HG03558 (cell line): Measurements from ENCODE around the gene DDX27.
"Not testable (repeated sequence)": the region's sequence is repeated elsewhere in the genome, so short reads cannot be mapped to it uniquely, and the experiment has no call there.

Source experiments
- ATAC-seq: cut with Tn5 transposase; IDR thresholded peaks from one replicate; pipeline ENCODE4 v1.9.1; 2021; ENCODE audit warnings: moderate number of reproducible peaks; ENCODE audit not compliant: unreplicated experiment; ENCODE audit errors: extremely low read depth

DDX27 gene

DNA sequence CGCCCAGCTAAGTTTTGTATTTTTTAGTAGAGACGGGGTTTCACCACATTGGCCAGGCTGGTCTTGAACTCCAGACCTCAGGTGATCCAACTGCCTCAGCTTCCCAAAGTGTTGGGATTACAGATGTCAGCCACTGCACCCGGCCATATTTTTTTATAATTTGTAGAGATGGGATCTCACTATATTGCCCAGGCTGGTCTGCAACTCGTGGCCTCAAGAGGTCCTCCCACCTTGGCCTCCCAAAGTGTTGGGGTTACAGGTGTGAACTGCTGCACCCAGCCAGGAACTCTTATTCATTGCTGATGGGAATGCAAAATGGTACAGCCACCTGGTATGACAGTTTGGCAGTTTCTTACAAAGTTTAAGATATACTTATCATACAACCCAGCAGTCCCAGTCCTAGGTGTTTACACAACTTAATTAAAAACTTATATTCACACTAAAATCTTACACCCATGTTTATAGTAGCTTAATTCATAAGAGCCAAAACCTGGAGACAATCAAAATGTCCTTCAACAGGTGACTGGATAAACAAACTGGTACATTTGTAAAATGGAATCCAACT lies 19.4 kb upstream of the DDX27 start:
- no peak for ATAC-seq

DNA sequence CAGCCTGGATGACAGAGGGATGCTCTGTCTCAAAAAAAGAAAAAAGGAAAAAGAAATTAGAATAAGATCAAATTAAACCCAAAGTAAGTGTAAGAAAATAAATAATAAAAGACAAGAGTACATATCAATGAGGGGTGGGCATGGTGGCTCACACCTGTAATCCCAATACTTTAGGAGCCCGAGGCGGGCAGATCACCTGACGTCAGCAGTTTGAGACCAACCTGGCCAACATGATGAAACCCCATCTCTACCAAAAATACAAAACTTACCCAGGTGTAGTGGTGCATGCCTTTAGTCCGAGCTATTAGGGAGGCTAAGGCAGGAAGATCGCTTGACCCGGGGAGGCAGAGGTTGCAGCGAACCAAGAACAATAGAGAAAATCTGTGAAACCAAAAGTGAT lies 16.2 kb upstream of the DDX27 start:
- no peak for ATAC-seq

DNA sequence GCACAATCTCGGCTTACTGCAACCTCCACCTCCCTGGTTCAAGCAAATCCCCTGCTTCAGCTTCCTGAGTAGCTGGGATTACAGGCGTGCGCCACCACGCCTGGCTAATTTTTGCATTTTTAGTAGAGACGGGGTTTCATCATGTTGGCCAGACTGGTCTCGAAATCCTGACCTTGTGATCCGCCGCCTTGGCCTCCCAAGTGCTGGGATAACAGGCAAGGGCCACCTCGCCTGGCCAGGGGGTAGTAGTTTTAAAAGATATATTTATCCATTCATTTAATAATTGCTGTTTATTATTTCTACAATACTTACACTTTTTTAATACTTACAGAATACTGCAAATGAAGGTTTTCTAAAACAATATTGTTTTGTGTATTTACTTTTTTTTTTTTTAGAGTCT lies 15.5 kb upstream of the DDX27 start:
- ATAC-seq: no peak

DNA sequence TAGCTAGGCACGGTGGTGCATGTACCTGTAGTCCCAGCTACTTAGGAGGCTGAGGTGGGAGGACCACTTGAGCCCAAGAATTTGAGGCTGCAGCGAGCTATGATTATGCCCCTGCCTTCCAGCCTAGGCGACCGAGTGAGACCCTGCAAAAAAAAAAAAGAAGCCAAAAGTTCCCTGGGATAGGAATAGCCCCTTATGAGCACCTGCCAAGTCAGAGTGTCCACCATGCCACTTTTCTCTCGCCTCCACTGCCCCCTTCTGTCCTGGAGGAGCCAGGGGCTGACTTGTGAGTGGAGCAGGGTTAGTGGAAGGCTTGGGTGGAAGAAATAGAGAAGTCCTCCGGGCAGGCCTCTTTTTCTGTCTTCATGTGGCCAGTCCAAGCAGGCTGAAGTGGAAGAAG lies 12.1 kb upstream of the DDX27 start:
- no peak for ATAC-seq

DNA sequence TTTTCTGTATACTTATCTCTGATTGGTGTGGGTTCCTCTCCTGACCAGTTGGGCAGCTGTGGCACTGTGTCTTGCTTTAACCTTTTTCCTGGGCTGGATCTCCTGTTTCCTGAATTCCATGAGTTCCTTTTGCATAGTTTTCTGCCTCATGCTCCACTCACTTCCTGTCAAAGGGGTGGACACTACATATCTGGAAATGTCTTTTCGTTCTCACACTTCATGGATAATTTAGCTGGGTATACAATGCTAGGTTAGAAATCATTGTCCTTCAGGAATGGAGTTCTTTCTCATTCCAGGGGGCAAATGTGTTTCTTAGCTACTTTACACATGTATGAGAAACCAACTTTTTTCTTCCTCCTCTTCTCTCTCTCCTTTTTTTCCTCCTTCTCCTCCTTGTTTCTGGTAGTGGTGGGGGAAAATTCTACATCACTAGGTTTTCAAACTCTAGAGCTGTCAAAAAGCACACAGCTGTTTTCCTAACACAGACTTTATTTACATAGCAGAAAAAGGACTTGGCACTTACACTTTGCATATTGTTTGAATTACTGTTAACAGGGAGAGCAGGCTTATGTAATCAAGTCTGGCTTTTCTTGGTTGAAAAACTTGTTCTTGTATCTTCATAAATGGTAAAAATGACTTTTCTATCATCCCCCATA lies 9.0 kb upstream of the DDX27 start:
- no peak for ATAC-seq

DNA sequence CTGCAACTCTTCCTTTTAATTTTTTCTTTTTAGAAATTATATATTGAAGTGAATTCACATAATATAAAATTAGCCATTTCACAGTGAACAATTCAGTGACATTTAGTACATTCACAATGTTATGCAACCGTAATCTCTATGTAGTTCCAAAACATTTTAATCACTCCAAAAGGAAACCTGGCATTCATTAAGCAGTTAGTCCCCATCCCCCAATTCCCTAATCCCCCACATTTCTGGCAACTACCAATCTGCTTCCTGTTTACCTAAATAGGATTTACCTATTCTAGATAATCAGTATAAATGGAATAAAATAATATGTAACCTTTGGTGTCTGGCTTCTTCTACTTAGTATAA lies 8.5 kb upstream of the DDX27 start:
- ATAC-seq: no peak

DNA sequence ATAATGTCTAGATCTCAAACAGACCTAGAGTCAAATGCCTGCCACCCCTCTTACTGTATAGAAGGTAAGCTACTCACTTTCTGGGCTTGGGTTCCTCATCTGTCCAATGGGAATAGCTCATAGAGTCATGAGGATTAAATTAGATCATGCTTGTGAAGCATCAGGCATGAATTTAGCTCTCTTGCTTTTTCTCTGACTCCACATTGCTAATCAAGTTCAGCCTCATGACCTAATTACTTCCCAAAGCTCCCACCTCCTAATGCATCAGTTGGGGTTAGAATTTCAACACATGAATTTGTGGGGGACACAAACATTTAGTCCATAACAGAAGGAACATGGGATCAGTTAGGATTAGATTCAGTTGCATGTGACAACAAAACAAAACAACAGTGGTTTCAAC lies 4.6 kb upstream of the DDX27 start:
- no peak for ATAC-seq

DNA sequence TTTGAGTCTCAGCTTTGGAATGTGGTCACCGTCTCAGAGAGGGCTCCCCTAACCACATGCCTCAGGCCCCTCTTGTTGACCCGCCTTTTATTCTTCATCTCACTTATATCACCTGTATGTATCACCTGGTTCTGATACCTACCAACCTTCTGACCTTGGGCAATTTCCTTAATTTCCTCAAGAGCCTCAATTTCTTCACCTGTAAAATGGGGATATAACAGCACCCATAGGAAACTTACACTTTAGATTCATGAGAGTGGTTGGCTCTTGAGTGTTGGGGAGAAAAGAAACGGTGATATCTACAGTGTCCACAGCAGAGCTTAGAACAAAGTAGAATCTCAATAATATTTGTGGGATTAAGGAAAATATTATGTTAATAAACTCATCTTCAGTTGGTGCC lies 4.0 kb upstream of the DDX27 start:
- no peak for ATAC-seq

DNA sequence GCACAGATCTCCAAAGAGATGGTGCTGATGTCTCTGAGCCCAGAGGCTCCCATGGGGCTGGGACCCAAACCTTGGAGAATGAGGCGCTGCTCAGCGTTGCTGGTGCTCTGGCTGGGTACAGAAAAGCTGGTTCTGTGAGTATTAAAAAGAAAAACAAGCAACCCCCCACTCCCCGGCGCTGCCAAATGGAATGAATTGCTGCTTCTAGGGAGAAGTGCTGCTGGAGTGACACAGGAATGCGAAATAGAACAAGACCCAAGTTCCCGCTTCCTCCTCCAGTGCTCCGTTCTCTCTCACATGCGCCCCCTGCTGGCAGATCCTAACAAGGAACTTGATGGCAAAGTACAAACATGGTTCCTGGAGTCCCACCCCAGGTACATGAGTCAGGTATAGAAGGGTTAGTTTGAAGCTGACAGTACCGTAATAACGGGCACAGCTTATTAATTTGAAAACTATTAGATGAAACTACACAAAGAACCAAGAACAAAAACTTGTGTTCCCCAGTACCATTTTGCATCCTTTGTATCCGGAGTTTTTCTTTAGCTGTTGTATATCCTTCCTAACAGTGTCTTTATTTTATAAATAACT lies 2.1 kb upstream of the DDX27 start:
- no peak for ATAC-seq

DNA sequence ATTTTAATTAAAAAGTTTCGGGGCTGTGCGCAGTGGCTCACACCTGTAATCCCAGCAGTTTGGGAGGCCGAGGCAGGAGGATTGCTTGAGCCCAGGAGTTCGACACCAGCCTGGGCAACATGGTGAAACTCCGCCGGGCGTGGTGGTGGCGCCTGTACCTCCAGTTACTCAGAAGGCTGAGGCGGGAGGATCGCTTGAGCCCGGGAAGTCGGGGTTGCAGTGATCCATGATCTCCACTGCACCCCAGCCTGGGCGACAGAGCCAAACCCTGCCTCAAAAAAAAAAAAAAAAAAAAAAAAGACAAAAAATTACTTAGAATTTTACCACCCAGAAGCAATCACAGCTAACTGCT lies 501 bp upstream of the DDX27 start:
- ATAC-seq: not testable (repeated sequence)

DNA sequence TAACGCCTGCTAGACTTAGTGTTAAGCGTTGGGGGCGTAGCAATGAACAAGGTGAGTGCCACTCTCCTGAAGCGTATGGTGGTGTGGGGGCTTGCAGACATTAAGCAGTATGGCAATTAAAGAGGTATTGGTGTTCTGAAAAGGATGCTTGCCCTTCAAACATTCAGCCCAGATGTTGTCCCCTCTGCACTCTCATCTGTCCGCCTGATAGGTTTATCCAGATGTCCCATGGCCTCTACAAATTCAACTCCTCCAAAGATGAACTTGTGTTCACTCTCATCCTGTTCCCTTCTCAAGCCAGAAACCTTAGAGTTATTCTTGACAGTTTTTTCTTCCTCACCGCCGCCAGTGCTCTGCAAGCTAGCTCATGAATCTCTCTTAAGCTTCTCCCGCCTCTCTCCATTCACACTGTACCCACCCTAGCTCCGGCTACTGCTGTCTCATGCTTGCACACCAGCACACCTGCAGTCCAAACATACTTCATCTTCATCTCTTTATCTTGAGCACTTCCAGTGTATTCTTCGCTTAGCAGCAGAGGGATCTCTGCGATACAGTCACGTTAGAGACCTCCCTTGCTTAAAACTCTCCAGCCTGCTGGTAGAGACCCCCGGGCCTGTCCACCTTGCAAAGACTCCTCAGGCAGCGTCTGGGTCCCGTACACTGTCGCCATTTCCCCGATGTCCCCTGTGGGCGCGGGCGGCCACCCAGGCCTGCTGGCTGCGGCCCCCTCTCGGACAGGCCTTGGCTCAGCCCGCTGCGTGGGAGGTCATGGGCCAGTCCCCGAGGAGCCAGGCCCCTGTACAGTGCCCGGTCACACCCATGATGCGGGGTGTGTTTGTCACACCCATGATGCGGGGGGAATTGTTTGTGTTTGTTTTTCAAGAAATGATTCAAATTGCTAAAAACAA lies 962 bp downstream of the DDX27 start:
- ATAC-seq: no peak

DNA sequence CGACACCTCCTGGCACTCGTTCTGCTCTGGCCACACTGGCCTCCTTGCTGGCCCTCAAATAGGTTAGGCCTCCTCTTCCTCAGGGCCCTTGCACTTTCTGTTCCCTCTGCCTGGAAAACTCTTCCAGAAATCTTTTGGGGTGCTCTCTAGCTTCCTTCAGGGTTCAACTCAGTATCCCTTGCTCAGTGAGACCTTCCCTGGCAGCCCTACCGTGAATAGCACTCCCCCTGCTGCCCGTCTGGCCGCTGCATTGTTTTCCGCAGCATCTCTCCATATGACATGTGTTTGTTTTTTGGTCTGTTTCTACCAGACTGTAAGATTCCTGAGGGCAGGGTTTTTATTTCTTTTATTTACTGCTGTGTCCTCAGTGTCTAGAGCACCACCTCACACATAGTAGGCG lies 6.7 kb downstream of the DDX27 start:
- ATAC-seq: no peak

DNA sequence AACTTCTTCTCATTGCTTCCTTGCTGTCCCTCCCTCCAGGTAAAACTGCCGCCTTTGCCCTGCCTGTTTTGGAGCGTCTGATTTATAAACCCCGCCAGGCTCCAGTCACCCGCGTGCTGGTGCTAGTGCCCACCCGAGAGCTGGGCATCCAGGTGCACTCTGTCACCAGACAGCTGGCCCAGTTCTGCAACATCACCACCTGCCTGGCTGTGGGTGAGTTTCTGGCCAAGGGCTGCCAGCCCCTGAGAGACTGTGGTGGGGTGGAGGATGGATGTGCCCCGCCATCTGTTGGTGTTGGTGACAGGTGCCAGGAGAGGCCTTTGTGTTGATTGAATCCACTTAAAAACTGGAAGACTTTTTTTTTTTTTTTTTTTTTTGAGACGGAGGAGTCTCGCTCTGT lies 9.5 kb downstream of the DDX27 start:
- no peak for ATAC-seq

DNA sequence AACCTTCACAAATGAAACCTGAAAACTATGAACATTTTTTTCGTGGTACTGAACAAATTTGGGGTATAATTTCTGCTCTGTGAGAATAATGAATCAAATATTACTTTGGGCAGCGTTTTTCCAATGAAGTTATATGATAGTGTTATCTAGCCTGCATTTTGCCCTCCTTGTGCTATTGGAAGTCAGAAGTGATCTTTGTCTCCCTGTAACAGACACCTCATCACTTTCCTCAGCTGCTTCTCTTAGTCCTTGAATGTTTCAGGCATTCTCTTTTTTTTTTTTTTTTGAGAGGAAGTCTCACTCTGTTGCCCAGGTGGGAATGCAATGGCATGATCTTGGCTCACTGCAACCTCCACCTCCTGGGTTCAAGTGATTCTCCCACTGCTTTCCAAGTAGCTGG lies 10.2 kb downstream of the DDX27 start:
- ATAC-seq: no peak

DNA sequence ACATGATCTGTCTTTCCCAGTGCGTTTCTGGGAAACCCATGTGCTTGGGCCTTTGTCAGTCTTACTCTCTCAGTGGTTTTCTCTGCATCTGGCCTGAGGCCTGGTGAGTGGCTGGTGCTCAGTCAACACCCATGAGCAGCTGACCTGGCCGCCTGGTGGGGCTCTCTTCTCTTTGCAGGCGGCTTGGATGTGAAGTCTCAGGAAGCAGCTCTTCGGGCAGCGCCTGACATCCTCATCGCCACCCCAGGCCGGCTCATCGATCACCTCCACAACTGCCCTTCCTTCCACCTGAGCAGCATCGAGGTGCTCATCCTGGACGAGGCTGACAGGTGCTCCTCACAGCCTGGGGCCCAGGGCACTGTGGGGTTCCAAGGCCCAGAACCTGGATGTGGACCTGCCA lies 10.8 kb downstream of the DDX27 start:
- no peak for ATAC-seq

DNA sequence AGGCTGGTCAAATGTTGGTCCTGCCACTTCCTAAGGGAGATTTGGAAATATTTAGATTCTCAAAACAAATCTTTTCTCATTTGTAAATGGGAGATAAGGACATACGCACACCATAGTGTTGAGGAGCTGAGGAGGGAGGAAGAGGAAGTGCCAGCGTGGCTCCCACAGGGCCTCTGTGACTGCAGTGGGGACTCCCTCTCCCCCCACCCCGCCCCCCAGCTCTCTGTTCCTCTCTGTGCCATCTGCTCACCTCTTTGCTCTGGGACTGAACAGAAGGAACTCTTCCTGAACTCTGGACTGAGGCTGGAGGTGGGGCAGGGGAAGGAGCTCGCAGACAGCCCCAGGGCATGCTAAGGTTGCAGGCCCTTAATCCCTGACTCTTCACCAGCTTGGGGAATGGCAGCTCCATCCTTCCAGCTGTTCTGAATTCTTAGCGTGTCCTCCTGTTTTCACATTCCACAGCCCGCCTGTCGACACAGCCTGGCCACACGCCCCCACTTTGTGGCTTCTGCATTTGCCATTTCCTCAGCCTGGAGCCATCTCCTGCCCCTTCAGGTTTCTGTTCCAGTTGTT lies 11.4 kb downstream of the DDX27 start:
- ATAC-seq: no peak

DNA sequence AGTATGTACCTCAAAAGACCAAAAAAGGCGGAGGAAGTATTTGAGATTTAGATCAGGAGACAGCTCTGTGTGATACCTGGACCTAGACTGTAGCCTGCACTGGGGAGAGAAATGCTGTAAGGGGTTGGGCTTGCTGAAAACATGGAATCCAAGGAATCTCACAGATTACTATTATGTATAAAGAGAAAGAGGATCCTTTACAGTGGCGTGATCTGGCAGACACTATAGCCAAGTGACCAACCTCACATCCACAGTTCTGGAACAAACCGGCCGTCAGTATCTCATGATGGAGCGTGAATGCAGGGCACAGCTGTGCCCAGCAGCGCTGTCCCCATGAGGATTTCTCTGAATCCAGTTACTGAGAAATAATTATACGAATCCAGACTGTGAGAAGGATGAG lies 12.3 kb downstream of the DDX27 start:
- no peak for ATAC-seq

DNA sequence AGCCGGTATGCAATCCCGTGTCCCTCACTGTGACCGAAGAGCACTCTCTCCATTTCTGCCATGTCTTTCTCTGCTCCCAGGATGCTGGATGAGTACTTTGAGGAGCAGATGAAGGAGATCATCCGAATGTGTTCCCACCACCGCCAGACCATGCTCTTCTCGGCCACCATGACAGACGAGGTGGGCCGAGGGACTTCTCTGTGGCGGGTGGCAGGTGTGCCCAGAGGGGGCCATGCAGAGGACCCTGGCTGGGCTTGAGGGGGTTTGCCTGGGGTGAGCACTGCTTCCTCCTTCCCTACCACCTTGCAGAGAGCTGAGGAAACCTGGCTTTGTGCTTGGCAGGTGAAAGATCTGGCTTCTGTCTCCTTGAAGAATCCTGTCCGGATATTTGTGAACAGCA lies 14.0 kb downstream of the DDX27 start:
- ATAC-seq: no peak

DNA sequence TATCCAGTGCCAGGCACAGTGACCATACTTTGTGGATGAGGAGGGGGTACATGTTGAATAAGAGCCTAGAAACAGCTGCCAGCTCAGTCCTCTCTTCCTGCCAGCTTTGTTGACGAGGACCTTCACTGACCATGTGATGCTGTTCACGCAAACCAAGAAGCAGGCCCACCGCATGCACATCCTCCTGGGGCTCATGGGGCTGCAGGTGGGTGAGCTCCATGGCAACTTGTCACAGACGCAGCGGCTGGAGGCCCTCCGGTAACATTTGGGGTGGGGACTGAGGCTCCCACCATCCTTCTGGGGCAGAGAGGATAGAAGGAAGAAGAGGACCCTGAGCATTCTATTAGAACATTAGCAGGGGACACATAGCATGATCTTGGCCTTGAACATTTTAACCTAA lies 15.6 kb downstream of the DDX27 start:
- ATAC-seq: no peak

DNA sequence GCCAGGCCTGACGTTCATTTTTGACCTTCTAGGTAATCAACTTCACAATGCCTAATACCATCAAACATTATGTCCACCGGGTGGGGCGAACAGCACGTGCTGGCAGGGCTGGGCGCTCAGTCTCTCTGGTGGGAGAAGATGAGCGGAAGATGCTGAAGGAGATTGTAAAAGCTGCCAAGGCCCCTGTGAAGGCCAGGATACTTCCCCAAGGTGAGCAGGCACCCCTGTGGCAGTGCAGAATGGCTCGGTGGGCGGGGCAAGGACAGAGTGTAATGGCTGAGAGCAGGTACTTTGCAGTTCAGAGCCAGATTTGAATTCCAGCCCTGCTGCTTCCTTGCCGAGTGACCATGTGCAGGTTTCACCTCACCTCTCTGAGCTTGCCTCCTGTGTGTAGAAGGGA lies 17.1 kb downstream of the DDX27 start:
- ATAC-seq: no peak

DNA sequence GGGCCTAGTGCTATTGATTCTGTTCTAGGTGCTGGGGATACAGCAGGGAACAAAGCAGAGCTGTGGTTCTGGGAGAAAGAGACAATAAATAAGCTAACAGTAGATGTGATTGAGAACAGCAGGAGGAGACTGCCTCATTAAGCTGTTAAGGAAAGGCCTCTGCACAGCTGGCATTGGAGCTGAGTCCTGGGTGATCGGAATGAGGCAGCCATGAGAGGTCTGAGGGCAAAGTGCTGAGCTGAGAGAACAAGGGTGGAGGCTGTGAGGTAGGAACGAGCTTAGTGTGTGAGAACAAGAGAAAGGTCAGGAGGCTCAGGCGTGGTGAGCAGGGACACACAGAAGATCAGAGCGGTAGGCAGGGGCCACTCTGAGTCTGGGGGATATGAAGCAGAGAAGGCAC lies 18.3 kb downstream of the DDX27 start:
- no peak for ATAC-seq
